HepG2 (cell line): Measurements from ENCODE around the gene FRS2. TPM values are rescaled to one million over a fixed set of nuclear protein-coding genes. Genes with fewer than 3 reads are reported as not detected.

Experiments
- ATF7 ChIP-seq, 2 experiments: fragments of 450-650 bp in 1 of 2; sonication (generic) in 1 of 2; formaldehyde crosslinking in 1 of 2; IDR thresholded peaks; 2 replicates each; pipeline versions ENCODE4 v1.4.0 to v1.6.1; 2016 to 2020; ENCODE audit warnings: antibody characterized with exemption in 1 of 2, mild to moderate bottlenecking in 1 of 2, missing genetic modification reagents in 1 of 2
- CBX1 ChIP-seq: IDR thresholded peaks from one replicate; pipeline ENCODE4 v1.6.1; 2016; ENCODE audit warnings: antibody characterized with exemption, low read depth
- DNMT3B ChIP-seq: conservative IDR thresholded peaks from 2 replicates; pipeline ENCODE4 v1.6.1; 2016; ENCODE audit warnings: missing biosample characterization, control low read depth
- FIP1L1 ChIP-seq: fragments of 200-400 bp; formaldehyde crosslinking; IDR thresholded peaks from 2 replicates; pipeline ENCODE4 v1.6.1; 2018; ENCODE audit warnings: low read depth, mild to moderate bottlenecking, low read length, moderate library complexity, borderline replicate concordance; ENCODE audit not compliant: insufficient read depth
- HDAC6 ChIP-seq: fragments of 200-600 bp; sonication (generic); IDR thresholded peaks from 2 replicates; pipeline ENCODE4 v1.7.0; 2017; ENCODE audit warnings: mild to moderate bottlenecking, antibody characterized with exemption, low read length, low read depth
- JUND ChIP-seq: sonication (generic); formaldehyde crosslinking; IDR thresholded peaks from 2 replicates; pipeline ENCODE4 v1.8.0; 2022; ENCODE audit warnings: mild to moderate bottlenecking, missing genetic modification reagents
- KDM6A ChIP-seq: IDR thresholded peaks from 2 replicates; pipeline ENCODE4 v1.6.1; 2016; ENCODE audit warnings: low read depth
- MAFG ChIP-seq: sonication (generic); formaldehyde crosslinking; IDR thresholded peaks from 2 replicates; pipeline ENCODE4 v1.5.1; 2020; ENCODE audit warnings: mild to moderate bottlenecking, missing genetic modification reagents
- NFE2L1 ChIP-seq: sonication (generic); formaldehyde crosslinking; IDR thresholded peaks from 2 replicates; pipeline ENCODE4 v1.4.0; 2020; ENCODE audit warnings: missing genetic modification reagents, mild to moderate bottlenecking, borderline replicate concordance
- NR2F1 ChIP-seq, 2 experiments: fragments of 450-650 bp in 1 of 2; formaldehyde crosslinking in 1 of 2; IDR thresholded peaks; 2 replicates each; pipeline versions ENCODE4 v1.5.0 to v1.6.1; 2016 to 2020; ENCODE audit warnings: mild to moderate bottlenecking in 1 of 2, missing compliant biosample characterization in 1 of 2, missing genetic modification reagents in 1 of 2, moderate library complexity in 1 of 2
- REL ChIP-seq: sonication (generic); formaldehyde crosslinking; conservative IDR thresholded peaks from 2 replicates; pipeline ENCODE4 v1.8.0; 2022; ENCODE audit warnings: mild to moderate bottlenecking, missing genetic modification reagents, moderate library complexity
- TBX2 ChIP-seq: sonication (generic); formaldehyde crosslinking; IDR thresholded peaks from 2 replicates; pipeline ENCODE4 v1.5.0; 2020; ENCODE audit warnings: missing genetic modification reagents, mild to moderate bottlenecking, borderline replicate concordance
- TMF1 ChIP-seq: sonication (generic); formaldehyde crosslinking; IDR thresholded peaks from 2 replicates; pipeline ENCODE4 v1.8.1; 2022; ENCODE audit warnings: low read depth, missing genetic modification reagents
- XBP1 ChIP-seq: sonication (generic); formaldehyde crosslinking; IDR thresholded peaks from 2 replicates; pipeline ENCODE4 v1.5.0; 2020; ENCODE audit warnings: missing genetic modification reagents
- XRCC5 ChIP-seq: fragments of 200-400 bp; formaldehyde crosslinking; optimal IDR thresholded peaks from 2 replicates; pipeline ENCODE3; 2017; ENCODE audit warnings: mild to moderate bottlenecking, low read length
- ZBTB42 ChIP-seq: sonication (generic); formaldehyde crosslinking; IDR thresholded peaks from 2 replicates; pipeline ENCODE4 v1.5.0; 2020; ENCODE audit warnings: mild to moderate bottlenecking, missing genetic modification reagents
- ZNF17 ChIP-seq: sonication (generic); formaldehyde crosslinking; IDR thresholded peaks from 2 replicates; pipeline ENCODE4 v1.5.0; 2020; ENCODE audit warnings: mild to moderate bottlenecking, missing genetic modification reagents
- ZNF496 ChIP-seq: sonication (generic); formaldehyde crosslinking; IDR thresholded peaks from 2 replicates; pipeline ENCODE4 v1.8.1; 2023; ENCODE audit warnings: mild to moderate bottlenecking, moderate library complexity, missing genetic modification reagents; ENCODE audit not compliant: insufficient replicate concordance
- ZNF761 ChIP-seq: sonication (generic); formaldehyde crosslinking; conservative IDR thresholded peaks from 2 replicates; pipeline ENCODE4 v1.4.0; 2020; ENCODE audit warnings: mild to moderate bottlenecking, missing genetic modification reagents
- ZNF781 ChIP-seq: sonication (generic); formaldehyde crosslinking; IDR thresholded peaks from 2 replicates; pipeline ENCODE4 v1.5.1; 2020; ENCODE audit warnings: borderline replicate concordance, mild to moderate bottlenecking, missing genetic modification reagents; ENCODE audit errors: not compliant biosample characterization
- polyA plus RNA-seq, 8 experiments: library from polyadenylated mRNA; depleted of rRNA in 3 of 8; stranded (reverse) in 7 of 8; unstranded in 1 of 8; fragments of >200 nt; fragmentation: Illumina TruSeq in 4 of 8; extraction: Trizol in 4 of 8; gene quantifications; 2 replicates each; pipeline versions ENCODE4 v1.2.1 to v1.2.3, GENCODE V29; 2011 to 2016; ENCODE audit warnings: low read depth in 4 of 8, missing spikeins in 1 of 8, mixed read lengths in 1 of 8; ENCODE audit not compliant: insufficient read depth in 1 of 8
- total RNA-seq, 5 experiments: library from RNA; depleted of rRNA; stranded (reverse); fragments of >200 nt; fragmentation: Illumina TruSeq; extraction: Trizol; gene quantifications; 2 replicates each; pipeline ENCODE4 v1.2.3, GENCODE V29; 2016; ENCODE audit warnings: low read depth in 1 of 5
- TF ChIP-seq, protein P1 (sequence below): sonication (generic); formaldehyde crosslinking; IDR thresholded peaks from 2 replicates; pipeline ENCODE4 v1.4.0; 2020; ENCODE audit warnings: mild to moderate bottlenecking, missing genetic modification reagents
- TF ChIP-seq, protein P2 (sequence below): sonication (generic); formaldehyde crosslinking; IDR thresholded peaks from 2 replicates; pipeline ENCODE4 v1.5.1; 2020; ENCODE audit warnings: missing genetic modification reagents, mild to moderate bottlenecking, borderline replicate concordance
- TF ChIP-seq, protein P3 (sequence below): IDR thresholded peaks from 2 replicates; pipeline ENCODE4 v1.6.1; 2018; ENCODE audit warnings: missing genetic modification reagents
- TF ChIP-seq, protein P4 (sequence below): fragments of 450-650 bp; IDR thresholded peaks from 2 replicates; pipeline ENCODE4 v1.6.1; 2017

FRS2 gene
- total and polyA plus RNA-seq, 2 of the 13 experiments (the other 11 are each of a cell fraction or from before 2014, with no cell fraction given) = 8.3 to 16.8 TPM

DNA sequence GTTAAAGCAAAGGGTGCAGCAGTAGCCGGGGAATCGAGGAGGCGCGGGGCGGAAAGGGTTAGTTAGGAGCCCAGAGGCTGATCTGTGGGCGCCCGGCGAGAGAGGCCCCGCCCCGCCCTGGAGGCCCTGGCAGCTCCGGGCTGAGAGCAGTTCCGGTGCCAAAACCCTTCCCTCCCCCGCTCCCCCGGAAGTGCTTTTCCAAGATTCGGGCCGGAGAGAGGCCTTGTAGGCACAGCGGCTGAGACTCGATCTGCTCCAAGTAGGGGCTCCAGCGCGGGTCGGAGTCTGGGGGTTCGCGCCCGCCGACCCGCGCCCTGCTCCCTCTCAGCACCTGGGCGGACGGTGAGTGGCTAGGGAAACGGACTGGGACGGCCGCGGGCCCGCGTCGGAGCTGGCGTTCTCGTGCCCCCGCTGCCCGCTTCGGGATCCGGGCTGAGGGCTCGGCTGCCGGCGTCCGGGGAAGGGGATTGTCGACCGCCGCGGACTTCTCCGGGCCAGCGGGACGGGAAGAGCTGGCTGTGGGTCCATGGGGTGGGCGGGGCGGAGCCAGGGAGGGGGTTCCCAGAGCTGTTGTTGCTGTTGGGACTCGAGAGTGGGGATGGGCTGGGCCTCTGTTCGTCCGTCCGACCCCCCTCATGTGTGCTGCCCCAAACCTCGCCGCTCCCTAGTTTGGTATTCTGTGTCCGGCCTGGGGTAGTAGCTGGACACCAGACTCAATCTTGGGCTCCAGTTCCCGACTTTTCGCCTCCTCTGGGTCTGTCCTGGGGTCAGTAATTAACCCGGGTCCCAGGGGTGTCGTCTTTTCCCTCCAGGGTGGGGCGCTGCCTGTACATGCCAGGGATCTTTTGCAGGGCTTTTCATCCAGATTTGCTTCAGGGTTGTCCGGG is at the start of gene FRS2 (continued):
- TF ChIP-seq XBP1 (CRISPR knock-in tag) (no peak), ATF7 (IDR thresholded peaks at IDR 0.05) (no peak), ATF7 (CRISPR knock-in tag; IDR thresholded peaks at IDR 0.05) (no peak), ZNF496 (CRISPR knock-in tag) (no peak), TBX2 (CRISPR knock-in tag) (peak; percentile 68), JUND (CRISPR knock-in tag) (no peak), ZNF761 (0 out of 2 replicates have a peak, but pooled peaks have one; percentile 52), KDM6A (CRISPR knock-in tag) (0 out of 2 replicates have a peak, but pooled peaks have one; percentile 8), ZNF17 (no peak), HDAC6 (no peak), DNMT3B (CRISPR knock-in tag) (no peak), MAFG (no peak), REL (CRISPR knock-in tag) (no peak), CBX1 (no peak), ZBTB42 (CRISPR knock-in tag) (no peak), XRCC5 (peak; percentile 60), TMF1 (CRISPR knock-in tag) (no peak), ZNF781 (no peak), NFE2L1 (CRISPR knock-in tag) (no peak), FIP1L1 (no peak), NR2F1 (CRISPR knock-in tag; IDR thresholded peaks at IDR 0.05) (no peak)
- TF ChIP-seq, protein P1, sequence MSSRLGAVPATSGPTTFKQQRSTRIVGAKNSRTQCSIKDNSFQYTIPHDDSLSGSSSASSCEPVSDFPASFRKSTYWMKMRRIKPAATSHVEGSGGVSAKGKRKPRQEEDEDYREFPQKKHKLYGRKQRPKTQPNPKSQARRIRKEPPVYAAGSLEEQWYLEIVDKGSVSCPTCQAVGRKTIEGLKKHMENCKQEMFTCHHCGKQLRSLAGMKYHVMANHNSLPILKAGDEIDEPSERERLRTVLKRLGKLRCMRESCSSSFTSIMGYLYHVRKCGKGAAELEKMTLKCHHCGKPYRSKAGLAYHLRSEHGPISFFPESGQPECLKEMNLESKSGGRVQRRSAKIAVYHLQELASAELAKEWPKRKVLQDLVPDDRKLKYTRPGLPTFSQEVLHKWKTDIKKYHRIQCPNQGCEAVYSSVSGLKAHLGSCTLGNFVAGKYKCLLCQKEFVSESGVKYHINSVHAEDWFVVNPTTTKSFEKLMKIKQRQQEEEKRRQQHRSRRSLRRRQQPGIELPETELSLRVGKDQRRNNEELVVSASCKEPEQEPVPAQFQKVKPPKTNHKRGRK (CRISPR knock-in tag) = no peak
- TF ChIP-seq, protein P2, sequence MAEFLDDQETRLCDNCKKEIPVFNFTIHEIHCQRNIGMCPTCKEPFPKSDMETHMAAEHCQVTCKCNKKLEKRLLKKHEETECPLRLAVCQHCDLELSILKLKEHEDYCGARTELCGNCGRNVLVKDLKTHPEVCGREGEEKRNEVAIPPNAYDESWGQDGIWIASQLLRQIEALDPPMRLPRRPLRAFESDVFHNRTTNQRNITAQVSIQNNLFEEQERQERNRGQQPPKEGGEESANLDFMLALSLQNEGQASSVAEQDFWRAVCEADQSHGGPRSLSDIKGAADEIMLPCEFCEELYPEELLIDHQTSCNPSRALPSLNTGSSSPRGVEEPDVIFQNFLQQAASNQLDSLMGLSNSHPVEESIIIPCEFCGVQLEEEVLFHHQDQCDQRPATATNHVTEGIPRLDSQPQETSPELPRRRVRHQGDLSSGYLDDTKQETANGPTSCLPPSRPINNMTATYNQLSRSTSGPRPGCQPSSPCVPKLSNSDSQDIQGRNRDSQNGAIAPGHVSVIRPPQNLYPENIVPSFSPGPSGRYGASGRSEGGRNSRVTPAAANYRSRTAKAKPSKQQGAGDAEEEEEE (CRISPR knock-in tag) = no peak
- TF ChIP-seq, protein P3, sequence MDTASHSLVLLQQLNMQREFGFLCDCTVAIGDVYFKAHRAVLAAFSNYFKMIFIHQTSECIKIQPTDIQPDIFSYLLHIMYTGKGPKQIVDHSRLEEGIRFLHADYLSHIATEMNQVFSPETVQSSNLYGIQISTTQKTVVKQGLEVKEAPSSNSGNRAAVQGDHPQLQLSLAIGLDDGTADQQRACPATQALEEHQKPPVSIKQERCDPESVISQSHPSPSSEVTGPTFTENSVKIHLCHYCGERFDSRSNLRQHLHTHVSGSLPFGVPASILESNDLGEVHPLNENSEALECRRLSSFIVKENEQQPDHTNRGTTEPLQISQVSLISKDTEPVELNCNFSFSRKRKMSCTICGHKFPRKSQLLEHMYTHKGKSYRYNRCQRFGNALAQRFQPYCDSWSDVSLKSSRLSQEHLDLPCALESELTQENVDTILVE (CRISPR knock-in tag) = 0 out of 2 replicates have a peak, but pooled peaks have one; percentile 45
- TF ChIP-seq, protein P4, sequence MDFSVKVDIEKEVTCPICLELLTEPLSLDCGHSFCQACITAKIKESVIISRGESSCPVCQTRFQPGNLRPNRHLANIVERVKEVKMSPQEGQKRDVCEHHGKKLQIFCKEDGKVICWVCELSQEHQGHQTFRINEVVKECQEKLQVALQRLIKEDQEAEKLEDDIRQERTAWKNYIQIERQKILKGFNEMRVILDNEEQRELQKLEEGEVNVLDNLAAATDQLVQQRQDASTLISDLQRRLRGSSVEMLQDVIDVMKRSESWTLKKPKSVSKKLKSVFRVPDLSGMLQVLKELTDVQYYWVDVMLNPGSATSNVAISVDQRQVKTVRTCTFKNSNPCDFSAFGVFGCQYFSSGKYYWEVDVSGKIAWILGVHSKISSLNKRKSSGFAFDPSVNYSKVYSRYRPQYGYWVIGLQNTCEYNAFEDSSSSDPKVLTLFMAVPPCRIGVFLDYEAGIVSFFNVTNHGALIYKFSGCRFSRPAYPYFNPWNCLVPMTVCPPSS = no peak
